Left cardiac atrium (tissue), 4 donors: ENCODE data around the gene EID1. TPM values are rescaled to one million over a fixed set of nuclear protein-coding genes. Genes with fewer than 3 reads are reported as not detected.
"Not testable (repeated sequence)": the region's sequence is repeated elsewhere in the genome, so short reads cannot be mapped to it uniquely, and the experiment has no call there.

Experiments
- ATAC-seq, 2 donors: fragments of 200-7000 bp; cut with Tn5 transposase; one replicate each; pipeline ENCODE4 v1.9.1; 2020; ENCODE audit warnings: mild to moderate bottlenecking in 2 of 2, moderate library complexity in 2 of 2
- DNase-seq: peaks from one replicate; pipeline ENCODE4 v3.0.0-alpha.2; 2020
- intact Hi-C, 2 donors: fragments of 100-400 bp; cut with DNase I; formaldehyde crosslinking; loops; one replicate each; pipeline versions ENCODE4 v1.14.1 to v1.15.1; 2022 to 2023
- long read RNA-seq: library from polyadenylated mRNA; unstranded; transcript quantifications from one replicate; pipeline ENCODE4 v2.0.0, GENCODE V29; 2021
- total RNA-seq, 2 donors: library from RNA; stranded (reverse); fragmentation: NEBNext Ultra II Directional; extraction: Animal tissue kit (Norgen Biotek cat#: 25700); gene quantifications; one replicate each; pipeline ENCODE4 v1.2.1, GENCODE V29; 2021
- donor health status: DM: no; HTN: yes; CAD: no.
- donor health status: DM: no; HTN: yes; CAD: no; lungs with severe emphysema.
- donor health status: DM: yes; HTN: yes; CAD: no.
- donor health status: Dilated cardiomyopathy.

Gene EID1
- 100 to 1,000 TPM; 201 to 233 TPM for total RNA-seq
- long read RNA-seq, transcript EID1-201 (1 exons, 2,298 nt) = major isoform, 294 of 294 reads
- long read RNA-seq, partial matches to known transcripts = 0 of 294 reads
- long read RNA-seq, other reads (novel, unspliced or antisense) = 0 of 294 reads

GRCh38 chr15:48877630-48878595 is at the start of gene EID1:
Gene EID1 (plus strand): TSS chr15:48878134. CDS start chr15:48878177, 43 bp downstream.
- DNase-seq (peak; percentile 95), ATAC-seq (peak; percentile 99)
- intact Hi-C loops = loop anchor here (5.0 to 10.0 kb wide), 3 partner anchors 84 to 269 kb away; partner anchors contain the start of gene SHC4 (in 2 of the 2)

- intact Hi-C loops = no loop called here
- ATAC-seq (no peak), DNase-seq (no peak)
Measured at GRCh38 chr15:48828471-48828870, 49.5 kb upstream of the EID1 start.

- ATAC-seq = no peak
- intact Hi-C loops = no loop called here
- DNase-seq = no peak
Measured at GRCh38 chr15:48828906-48829305, 49.0 kb upstream of the EID1 start.

GRCh38 chr15:48832648-48833047 is 45.3 kb upstream of the EID1 start:
- ATAC-seq = no peak
- intact Hi-C loops = no loop called here

GRCh38 chr15:48833526-48834239 is 44.3 kb upstream of the EID1 start:
- DNase-seq = no peak
- intact Hi-C loops = no loop called here
- no peak for ATAC-seq

More at GRCh38 chr15:48832648-48833047, 45.3 kb upstream of the EID1 start:
- no peak for DNase-seq

- intact Hi-C loops = no loop called here
- ATAC-seq = no peak
- DNase-seq = no peak
Measured at GRCh38 chr15:48834756-48835155, 43.2 kb upstream of the EID1 start.

GRCh38 chr15:48842501-48842900 is 35.4 kb upstream of the EID1 start:
- DNase-seq = no peak
- ATAC-seq = no peak
- intact Hi-C loops = no loop called here

GRCh38 chr15:48845123-48845522 is 32.8 kb upstream of the EID1 start:
- intact Hi-C loops = no loop called here
- no peak for ATAC-seq
- no peak for DNase-seq

GRCh38 chr15:48850648-48851047 is 27.3 kb upstream of the EID1 start:
- ATAC-seq (no peak), DNase-seq (no peak)
- intact Hi-C loops = no loop called here

GRCh38 chr15:48851956-48852355 is 26.0 kb upstream of the EID1 start:
- intact Hi-C loops = no loop called here
- no peak for DNase-seq
- no peak for ATAC-seq

GRCh38 chr15:48854434-48854833 is 23.5 kb upstream of the EID1 start:
- intact Hi-C loops, DNase-seq, ATAC-seq: not testable (repeated sequence)

GRCh38 chr15:48855501-48856440 is 22.2 kb upstream of the EID1 start:
- intact Hi-C loops = no loop called here
- ATAC-seq = peak; percentile 89 to 93
- DNase-seq = no peak

- DNase-seq (no peak), ATAC-seq (no peak)
- intact Hi-C loops = no loop called here
Measured at GRCh38 chr15:48856942-48857341, 21.0 kb upstream of the EID1 start.

- DNase-seq (no peak), ATAC-seq (no peak)
- intact Hi-C loops = no loop called here
Measured at GRCh38 chr15:48858401-48858800, 19.5 kb upstream of the EID1 start.

- ATAC-seq = no peak
- no peak for DNase-seq
- intact Hi-C loops = no loop called here
Measured at GRCh38 chr15:48859426-48859825, 18.5 kb upstream of the EID1 start.

- ATAC-seq (peak; percentile 73 to 79), DNase-seq (no peak)
- intact Hi-C loops = loop anchor here (2.0 to 5.0 kb wide), 4 partner anchors 289 to 1285 kb away; partner anchors contain the start of gene FGF7 (in 1 of the 2)
Measured at GRCh38 chr15:48861813-48862431, 16.0 kb upstream of the EID1 start.

- DNase-seq (no peak), ATAC-seq (no peak)
- intact Hi-C loops = loop anchor here (2.0 to 5.0 kb wide), 3 partner anchors 288 to 1285 kb away; no protein-coding TSS in a partner anchor
Measured at GRCh38 chr15:48862705-48863104, 15.2 kb upstream of the EID1 start.
